ENCODE data around the gene APMAP. TPM values are rescaled to one million over a fixed set of nuclear protein-coding genes. Genes with fewer than 3 reads are reported as not detected.

APMAP gene
- total RNA-seq, 4 donors from 2014 or later = 45.3 to 83.1 (median 54.1) TPM

GRCh38 chr20:25000268-25000801 lies 7.8 kb upstream of the APMAP start:
- H3K27ac ChIP-seq = peak overlapping the region in 1 of 4 donors; percentile 18
- 31 to 32% methylated on average over 4 of the region's 4 CpGs for WGBS, 2 donors

GRCh38 chr20:24999568-24999967 lies 7.0 kb upstream of the APMAP start:
- Histone ChIP-seq H3K27ac (peak overlapping the region in 1 of 4 donors; percentile 18), H3K36me3 (peaks cover 0 to 15% (median 0%) of the 10 kb centered on the region in 3 donors), H3K9me3 (no peaks in the 10 kb centered on the region), H3K4me1 (peaks cover 0 to 31% (median 11%) of the 10 kb centered on the region in 4 donors), H3K27me3 (no peaks in the 10 kb centered on the region), H3K4me3 (no peak overlapping the region)
- 83 to 84% methylated on average over 4 of the region's 4 CpGs for WGBS, 2 donors
- TF ChIP-seq POLR2A (IDR thresholded peaks at IDR 0.05) (no peak), CTCF (IDR thresholded peaks at IDR 0.05) (no peak), EP300 (IDR thresholded peaks at IDR 0.05) (no peak)
- DNase-seq (ENCODE audit: low spot score in 2 of 2) = no peak

More at GRCh38 chr20:25000268-25000801, 7.8 kb upstream of the APMAP start:
- Histone ChIP-seq H3K27me3 (no peaks in the 10 kb centered on the region), H3K4me1 (peaks cover 0 to 26% (median 6%) of the 10 kb centered on the region in 4 donors), H3K36me3 (peaks cover 0 to 23% (median 2%) of the 10 kb centered on the region in 3 donors), H3K4me3 (no peak overlapping the region), H3K9me3 (no peaks in the 10 kb centered on the region)
- TF ChIP-seq POLR2A (IDR thresholded peaks at IDR 0.05) (no peak), EP300 (IDR thresholded peaks at IDR 0.05) (peak in 1 of 2 donors; percentile 82), CTCF (IDR thresholded peaks at IDR 0.05) (peak in 1 of 5 experiments; percentile 25)
- peak; percentile 65 to 68 for DNase-seq (ENCODE audit: low spot score in 2 of 2)

- Histone ChIP-seq H3K4me1 (peaks cover 0 to 39% (median 11%) of the 10 kb centered on the region in 4 donors), H3K9me3 (no peaks in the 10 kb centered on the region), H3K27me3 (no peaks in the 10 kb centered on the region), H3K4me3 (no peak overlapping the region), H3K27ac (peak overlapping the region in 2 of 4 donors; percentile 21 to 35), H3K36me3 (peaks cover 0 to 8% (median 0%) of the 10 kb centered on the region in 3 donors)
- 66 to 69% methylated on average over 12 of the region's 12 CpGs for WGBS, 2 donors
- no peak for DNase-seq (ENCODE audit: low spot score in 2 of 2)
- no peak for TF ChIP-seq EP300 (IDR thresholded peaks at IDR 0.05)
- TF ChIP-seq POLR2A (IDR thresholded peaks at IDR 0.05) = no peak
- no peak for TF ChIP-seq CTCF (IDR thresholded peaks at IDR 0.05)
Observed at GRCh38 chr20:24998631-24999445, 6.3 kb upstream of the APMAP start.

GRCh38 chr20:24998121-24998520 lies 5.6 kb upstream of the APMAP start:
- DNase-seq (ENCODE audit: low spot score in 2 of 2) = no peak
- WGBS, 2 donors = 79 to 88% methylated on average over 3 of the region's 3 CpGs
- Histone ChIP-seq H3K27ac (peak overlapping the region in 2 of 4 donors; percentile 21 to 35), H3K4me3 (no peak overlapping the region), H3K27me3 (no peaks in the 10 kb centered on the region), H3K9me3 (no peaks in the 10 kb centered on the region), H3K36me3 (peaks cover 0 to 7% (median 0%) of the 10 kb centered on the region in 3 donors), H3K4me1 (peaks cover 0 to 46% (median 12%) of the 10 kb centered on the region in 4 donors)
- TF ChIP-seq EP300 (IDR thresholded peaks at IDR 0.05) = no peak
- TF ChIP-seq POLR2A (IDR thresholded peaks at IDR 0.05) = no peak
- no peak for TF ChIP-seq CTCF (IDR thresholded peaks at IDR 0.05)

Data from tibial nerve (tissue), 4 donors.